Lower lobe of right lung (tissue), 2 donors: ENCODE results near the gene PAK1. TPM values are rescaled to one million over a fixed set of nuclear protein-coding genes. Genes with fewer than 3 reads are reported as not detected.

Experiments used
- ATAC-seq, 2 donors: fragments of 200-7000 bp; cut with Tn5 transposase; one replicate each; pipeline ENCODE4 v1.9.1; 2020 to 2022; ENCODE audit warnings: mild to moderate bottlenecking in 2 of 2, moderate library complexity in 2 of 2
- DNase-seq: peaks from one replicate; pipeline ENCODE4 v3.0.0-alpha.2; 2020
- H3K27ac ChIP-seq: fragments of 200-600 bp; one replicate; pipeline ENCODE4 v1.8.0; 2022
- H3K27me3 ChIP-seq: fragments of 200-600 bp; one replicate; pipeline ENCODE4 v1.8.0; 2022; ENCODE audit warnings: low read depth
- H3K36me3 ChIP-seq: fragments of 200-600 bp; one replicate; pipeline ENCODE4 v1.8.0; 2022; ENCODE audit warnings: mild to moderate bottlenecking
- H3K4me1 ChIP-seq: fragments of 200-600 bp; one replicate; pipeline ENCODE4 v1.8.0; 2022
- H3K4me3 ChIP-seq: fragments of 200-600 bp; one replicate; pipeline ENCODE4 v1.8.0; 2022; ENCODE audit warnings: mild to moderate bottlenecking
- H3K9me3 ChIP-seq: fragments of 200-600 bp; one replicate; pipeline ENCODE4 v1.8.0; 2022
- intact Hi-C: fragments of 100-400 bp; cut with DNase I; formaldehyde crosslinking; loops from one replicate; pipeline ENCODE4 v1.11.0; 2022
- total RNA-seq: library from RNA; stranded (reverse); fragmentation: NEBNext Ultra II Directional; extraction: Animal tissue kit (Norgen Biotek cat#: 25700); gene quantifications from one replicate; pipeline ENCODE4 v1.2.1, GENCODE V29; 2021
- TF ChIP-seq, protein P1 (sequence below): fragments of 200-600 bp; IDR thresholded peaks from one replicate; pipeline ENCODE4 v1.8.0; 2022; ENCODE audit warnings: antibody characterized with exemption, mild to moderate bottlenecking
- donor health status: DM: no; HTN: yes; CAD: no; lungs with severe emphysema.

Gene PAK1
- total RNA-seq, 1 donor from 2014 or later = 40.6 TPM

DNA sequence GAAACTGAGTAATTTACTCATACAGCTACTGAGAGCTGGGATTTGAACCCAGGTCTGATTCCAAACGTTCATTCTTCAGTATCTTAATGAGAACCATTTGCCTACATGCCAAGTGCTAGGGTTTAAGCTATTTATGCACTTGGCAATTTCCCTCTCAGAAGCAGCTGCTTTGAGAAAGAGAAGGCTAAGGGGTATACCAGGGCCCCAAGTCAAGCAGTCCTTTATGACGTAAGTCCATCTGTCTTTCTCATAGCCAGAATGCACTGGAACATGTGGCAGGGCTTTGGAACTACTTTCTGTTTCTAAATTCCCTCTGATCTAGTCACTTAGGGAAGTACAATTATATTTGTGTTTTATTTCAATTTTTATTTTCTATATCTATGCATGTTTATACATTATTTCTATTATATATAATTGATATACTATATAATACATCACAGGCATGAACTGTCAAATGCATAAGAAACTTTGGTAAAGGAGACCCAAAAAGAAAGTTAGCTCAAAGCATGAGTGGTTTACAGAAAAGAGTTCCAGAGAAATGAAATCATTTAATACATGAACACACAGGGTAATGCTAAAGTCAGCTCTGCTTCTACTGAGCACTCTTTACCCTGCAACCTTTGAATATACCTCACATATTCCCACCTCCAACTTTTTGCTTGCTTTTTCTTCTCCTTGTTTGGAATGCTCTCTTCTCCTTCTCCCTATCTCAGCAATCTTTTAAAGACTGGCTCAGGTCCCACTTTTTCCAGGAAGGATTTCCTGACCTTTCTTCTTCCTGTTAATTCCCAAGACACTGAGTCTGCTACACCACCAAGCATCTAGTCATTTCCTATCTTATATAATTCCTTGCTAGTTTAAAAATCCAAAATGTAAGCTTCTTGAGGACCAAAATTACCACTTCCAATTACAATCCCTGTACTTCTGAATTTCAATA is 91.9 kb downstream of the PAK1 start:
- ATAC-seq (no peak), DNase-seq (no peak)
- Histone ChIP-seq H3K4me3 (no peak overlapping the region), H3K27me3 (no peaks in the 10 kb centered on the region), H3K36me3 (peaks cover 25% of the 10 kb centered on the region), H3K4me1 (peaks cover 6% of the 10 kb centered on the region), H3K9me3 (no peaks in the 10 kb centered on the region), H3K27ac (no peak overlapping the region)
- TF ChIP-seq, protein P1, sequence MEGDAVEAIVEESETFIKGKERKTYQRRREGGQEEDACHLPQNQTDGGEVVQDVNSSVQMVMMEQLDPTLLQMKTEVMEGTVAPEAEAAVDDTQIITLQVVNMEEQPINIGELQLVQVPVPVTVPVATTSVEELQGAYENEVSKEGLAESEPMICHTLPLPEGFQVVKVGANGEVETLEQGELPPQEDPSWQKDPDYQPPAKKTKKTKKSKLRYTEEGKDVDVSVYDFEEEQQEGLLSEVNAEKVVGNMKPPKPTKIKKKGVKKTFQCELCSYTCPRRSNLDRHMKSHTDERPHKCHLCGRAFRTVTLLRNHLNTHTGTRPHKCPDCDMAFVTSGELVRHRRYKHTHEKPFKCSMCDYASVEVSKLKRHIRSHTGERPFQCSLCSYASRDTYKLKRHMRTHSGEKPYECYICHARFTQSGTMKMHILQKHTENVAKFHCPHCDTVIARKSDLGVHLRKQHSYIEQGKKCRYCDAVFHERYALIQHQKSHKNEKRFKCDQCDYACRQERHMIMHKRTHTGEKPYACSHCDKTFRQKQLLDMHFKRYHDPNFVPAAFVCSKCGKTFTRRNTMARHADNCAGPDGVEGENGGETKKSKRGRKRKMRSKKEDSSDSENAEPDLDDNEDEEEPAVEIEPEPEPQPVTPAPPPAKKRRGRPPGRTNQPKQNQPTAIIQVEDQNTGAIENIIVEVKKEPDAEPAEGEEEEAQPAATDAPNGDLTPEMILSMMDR = no peak
- intact Hi-C loops = no loop called here

DNA sequence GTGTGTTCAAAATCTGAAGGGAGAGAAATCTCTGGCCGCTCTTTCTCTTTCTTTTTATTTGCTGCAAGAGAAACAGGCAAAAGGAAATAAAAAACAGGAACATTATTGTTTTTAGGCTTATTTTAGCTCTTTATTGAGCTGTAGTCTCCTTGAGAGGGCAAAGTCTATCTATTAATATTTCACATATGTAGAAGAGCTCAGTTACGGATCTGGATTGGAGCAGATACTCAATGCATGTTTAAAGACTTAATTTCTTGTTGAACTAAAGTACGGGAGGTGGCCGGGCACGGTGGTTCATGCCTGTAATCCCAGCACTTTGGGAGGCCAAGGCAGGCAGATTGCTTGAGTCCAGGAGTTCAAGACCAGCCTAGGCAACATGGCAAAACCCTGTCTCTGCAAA is 94.0 kb downstream of the PAK1 start:
- intact Hi-C loops = no loop called here
- ATAC-seq (no peak), DNase-seq (no peak)
- Histone ChIP-seq H3K36me3 (peaks cover 25% of the 10 kb centered on the region), H3K4me3 (no peak overlapping the region), H3K9me3 (no peaks in the 10 kb centered on the region), H3K4me1 (peaks cover 6% of the 10 kb centered on the region), H3K27ac (no peak overlapping the region), H3K27me3 (no peaks in the 10 kb centered on the region)
- TF ChIP-seq, protein P1 = no peak

DNA sequence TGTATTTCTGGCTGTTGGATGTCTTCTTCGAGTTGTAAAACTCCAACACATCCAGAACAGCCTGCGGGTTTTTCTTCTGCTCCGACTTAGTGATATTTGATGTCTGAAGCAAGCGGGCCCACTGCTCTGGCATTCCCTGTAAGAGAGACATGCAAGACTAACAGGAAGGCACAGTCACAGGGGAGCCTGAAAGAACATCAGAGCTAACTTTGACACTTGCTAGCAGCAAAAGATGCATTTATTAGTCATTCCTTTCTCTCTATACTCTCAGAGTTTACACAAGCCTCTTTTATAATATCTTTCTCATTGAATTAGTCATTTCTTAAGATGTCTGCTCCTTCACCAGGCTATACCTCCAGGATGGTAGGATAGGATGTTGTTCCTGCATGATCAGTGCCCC is 94.6 kb downstream of the PAK1 start:
- H3K9me3 ChIP-seq = no peaks in the 10 kb centered on the region
- peaks cover 30% of the 10 kb centered on the region for H3K36me3 ChIP-seq
- H3K27me3 ChIP-seq = no peaks in the 10 kb centered on the region
- TF ChIP-seq, protein P1 = no peak
- H3K4me1 ChIP-seq = peaks cover 6% of the 10 kb centered on the region
- H3K4me3 ChIP-seq = no peak overlapping the region
- intact Hi-C loops = no loop called here
- DNase-seq (no peak), ATAC-seq (no peak)
- H3K27ac ChIP-seq = no peak overlapping the region

DNA sequence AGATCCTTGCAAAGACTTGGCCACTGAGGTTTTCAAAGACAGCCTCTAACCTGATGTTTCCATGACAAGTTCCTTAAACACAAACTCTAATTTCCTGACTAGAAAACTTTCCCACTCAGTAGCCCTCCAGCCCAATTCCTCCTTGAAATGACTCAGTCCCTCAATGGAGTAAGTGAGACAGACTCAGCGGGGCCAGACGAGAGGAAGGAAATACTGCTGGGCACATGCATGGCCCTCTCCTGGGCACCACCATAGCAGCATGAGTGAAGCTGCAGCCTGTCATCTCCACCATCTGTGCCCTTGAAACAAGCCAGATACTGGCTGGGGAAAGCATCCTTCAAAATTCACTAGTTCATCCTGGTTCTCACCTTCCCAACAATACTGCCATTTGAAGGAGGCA is 96.2 kb downstream of the PAK1 start:
- Histone ChIP-seq H3K36me3 (peaks cover 43% of the 10 kb centered on the region), H3K4me1 (peaks cover 6% of the 10 kb centered on the region), H3K27me3 (no peaks in the 10 kb centered on the region), H3K9me3 (no peaks in the 10 kb centered on the region), H3K4me3 (no peak overlapping the region), H3K27ac (no peak overlapping the region)
- TF ChIP-seq, protein P1 = no peak
- no peak for DNase-seq
- no peak for ATAC-seq
- intact Hi-C loops = no loop called here

DNA sequence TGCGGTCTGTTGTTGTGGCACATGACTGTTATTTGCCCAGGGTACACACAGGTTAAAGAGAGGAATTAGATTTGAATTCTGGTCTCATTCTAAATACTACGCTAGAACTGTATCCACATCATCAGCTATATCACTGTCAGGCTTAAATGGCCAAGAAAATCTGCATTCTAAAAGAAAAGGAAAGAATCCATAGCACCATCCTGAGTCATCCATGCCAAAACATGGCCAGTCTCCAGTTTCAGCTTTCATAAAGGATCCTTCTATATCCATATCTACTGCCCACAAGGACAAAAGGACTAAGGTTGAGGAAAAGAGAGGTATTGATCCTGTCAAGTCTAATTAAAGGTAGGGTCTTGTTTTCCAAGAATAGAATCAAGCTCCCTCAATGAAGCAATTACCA is 98.8 kb downstream of the PAK1 start:
- H3K27me3 ChIP-seq = no peaks in the 10 kb centered on the region
- intact Hi-C loops = no loop called here
- no peaks in the 10 kb centered on the region for H3K9me3 ChIP-seq
- no peaks in the 10 kb centered on the region for H3K4me1 ChIP-seq
- peaks cover 44% of the 10 kb centered on the region for H3K36me3 ChIP-seq
- H3K27ac ChIP-seq = no peak overlapping the region
- TF ChIP-seq, protein P1 = no peak
- DNase-seq = no peak
- no peak for ATAC-seq
- H3K4me3 ChIP-seq = no peak overlapping the region
